ENCODE measurements around the gene VPS35L. TPM values are rescaled to one million over a fixed set of nuclear protein-coding genes. Genes with fewer than 3 reads are reported as not detected.

Gene VPS35L
- total and polyA plus RNA-seq, 10 of the 15 experiments (the other 5 are each of a cell fraction or from before 2014, with no cell fraction given) = 14.9 to 44.1 (median 26.3) TPM

- Histone ChIP-seq H4K20me1 (ENCODE audit: control insufficient read depth, insufficient read depth) (no peaks in the 10 kb centered on the region), H3K79me2 (ENCODE audit: control insufficient read depth, insufficient read depth, low read length) (no peaks in the 10 kb centered on the region), H3K4me1 (ENCODE audit: control insufficient read depth, insufficient read depth, low read length) (no peaks in the 10 kb centered on the region), H3K9me3 (replicated peaks; ENCODE audit: control insufficient read depth, insufficient read depth, low read length) (no peaks in the 10 kb centered on the region), H3K4me3 (no peak overlapping the region), H3K27ac (ENCODE audit: control insufficient read depth, insufficient read depth) (no peak overlapping the region), H2AFZ (ENCODE audit: control insufficient read depth, low read depth, low read length) (no peak overlapping the region), H3K9ac (ENCODE audit: control insufficient read depth, insufficient read depth, low read length) (no peak overlapping the region), H3K4me2 (ENCODE audit: control insufficient read depth, insufficient read depth) (no peak overlapping the region), H3K36me3 (ENCODE audit: control insufficient read depth in 2 of 2, insufficient read depth in 2 of 2, low read length in 1 of 2) (peaks cover 0 to 9% of the 10 kb centered on the region in 2 experiments; a peak in 3 of 4 replicates), H3K27me3 (replicated peaks in 1 of 2; ENCODE audit: control insufficient read depth in 2 of 2, insufficient read depth in 2 of 2, low read length in 1 of 2) (no peaks in the 10 kb centered on the region)
- no peak for TF ChIP-seq SMC3 (IDR thresholded peaks at IDR 0.05; ENCODE audit: borderline replicate concordance, low read length)
- no peak for TF ChIP-seq E2F4 (IDR thresholded peaks at IDR 0.05; ENCODE audit: low read depth, low read length)
- no peak for TF ChIP-seq SIN3A (IDR thresholded peaks at IDR 0.05; ENCODE audit: low read depth, low read length)
- TF ChIP-seq NFYB (IDR thresholded peaks at IDR 0.05; ENCODE audit: insufficient read depth, low read depth, low read length) = no peak
- no peak for TF ChIP-seq ATF7 (IDR thresholded peaks at IDR 0.05; ENCODE audit: low read depth)
- no peak for TF ChIP-seq RUNX3 (IDR thresholded peaks at IDR 0.05; ENCODE audit: low read length)
- no peak for TF ChIP-seq POLR2AphosphoS2 (IDR thresholded peaks at IDR 0.05; ENCODE audit: low read depth, low read length)
- TF ChIP-seq ZNF217 (IDR thresholded peaks at IDR 0.05) = no peak
- no peak for TF ChIP-seq NKRF (conservative IDR thresholded peaks at IDR 0.05)
- TF ChIP-seq SUPT20H (IDR thresholded peaks at IDR 0.05; ENCODE audit: borderline replicate concordance, control insufficient read depth, low read depth, low read length) = no peak
- no peak for TF ChIP-seq POU2F2 (IDR thresholded peaks at IDR 0.05; ENCODE audit: borderline replicate concordance, low read depth, low read length)
- no peak for TF ChIP-seq YY1 (IDR thresholded peaks at IDR 0.05; ENCODE audit: low read depth, low read length)
- TF ChIP-seq TCF7 (IDR thresholded peaks at IDR 0.05; ENCODE audit: borderline replicate concordance) = no peak
- no peak for TF ChIP-seq HSF1 (IDR thresholded peaks at IDR 0.05; ENCODE audit: low read depth, low read length)
- TF ChIP-seq POLR2A (IDR thresholded peaks at IDR 0.05; ENCODE audit: low read depth, low read length) = no peak
- TF ChIP-seq CREB1 (IDR thresholded peaks at IDR 0.05; ENCODE audit: low read depth) = no peak
- ChIA-PET SMC1A (ENCODE audit: uncharacterized antibody, unreplicated experiment) (interaction anchor here (0.7 to 5.6 kb wide), 6 partner anchors 9 to 288 kb away, joined by 3 to 61 read pairs (median 4); partner anchors contain the start of gene VPS35L), RAD21 (ENCODE audit: unreplicated experiment) (interaction anchor here (0.8 to 1.7 kb wide), 3 partner anchors 11 to 287 kb away, joined by 3 to 14 read pairs (median 3); partner anchors contain the start of gene GPRC5B), CTCF (interaction anchor here (0.6 to 9.9 kb wide), 11 partner anchors 10 to 785 kb away, joined by 3 to 149 read pairs (median 4); partner anchors contain the start of genes GPRC5B and VPS35L), POLR2A (interaction anchor here (0.7 kb wide), 1 partner anchor 64 kb away, joined by 3 read pairs; no protein-coding TSS in a partner anchor)
- intact Hi-C loops (cut with micrococcal nuclease; ENCODE audit: unreplicated experiment) = no loop called here
- in situ Hi-C loops (cut with MboI) = loop anchor here (5.0 kb wide), 1 partner anchor 287 kb away; no protein-coding TSS in a partner anchor
- no peak for FAIRE-seq
- no TSS peak for BruUV-seq (replicated peaks)
- WGBS (ENCODE audit: insufficient coverage, insufficient replicate concordance, low lambda C conversion rate, missing lambda C conversion rate) = 95% methylated on average over 5 of the region's 5 CpGs
- DNase-seq (ENCODE audit: low read depth, low spot score) = no peak
- no peak for ATAC-seq
Observed at GRCh38 chr16:19599968-19600716, 44.6 kb downstream of the VPS35L start.
